HepG2 (cell line): ENCODE measurements around the gene N4BP2L1. TPM values are rescaled to one million over a fixed set of nuclear protein-coding genes. Genes with fewer than 3 reads are reported as not detected.

Experiments used
- ATAC-seq: fragments of 200-7000 bp; cut with Tn5 transposase; 3 replicates; pipeline ENCODE4 v1.9.1; 2020; ENCODE audit warnings: mild to moderate bottlenecking, moderate library complexity
- BruUV-seq: library from RNA; stranded (reverse); fragments of 400-500 nt; replicated peaks from 2 replicates; lab custom pipeline; 2021; lab: Mats Ljungman, UMichigan
- CTCF ChIA-PET: fragments of 300-600 bp; formaldehyde crosslinking; extraction: SDS; loops from one replicate; lab custom pipeline; 2021; ENCODE audit warnings: low total read pairs, inconsistent platforms, low intra/inter-chr PET ratio; lab: Yijun Ruan, JAX
- POLR2A ChIA-PET: fragments of 350-600 bp; sonication (Branson Sonifier 250); formaldehyde crosslinking; loops from one replicate; lab custom pipeline; 2020; ENCODE audit warnings: antibody characterized with exemption, inconsistent platforms; lab: Yijun Ruan, JAX
- DNase-seq: peaks from one replicate; pipeline ENCODE4 v3.0.0-alpha.2; 2015; ENCODE audit warnings: low spot score
- FAIRE-seq: peaks from 3 replicates; lab custom pipeline; 2011; peaks lifted over from hg19 to GRCh38; lab: Jason Lieb, UNC
- H2AFZ ChIP-seq: one replicate; pipeline ENCODE4 v1.6.1; 2011; ENCODE audit warnings: low read length, inconsistent platforms
- H3K27ac ChIP-seq: fragments of 300-600 bp; 3 replicates; pipeline ENCODE4 v1.8.0; 2011; ENCODE audit warnings: mixed run types, mild to moderate bottlenecking, mixed read lengths, low read length, inconsistent platforms; ENCODE audit not compliant: insufficient read depth; ENCODE audit errors: extremely low read length
- H3K27me3 ChIP-seq, 2 experiments: fragments of 200-600 bp in 1 of 2; 2 replicates in 1 of 2; 3 replicates in 1 of 2; pipeline versions ENCODE4 v1.6.0 to v1.8.0; 2011; ENCODE audit warnings: low read length in 2 of 2, mild to moderate bottlenecking in 2 of 2, moderate library complexity in 2 of 2, inconsistent platforms in 1 of 2; ENCODE audit not compliant: insufficient read depth in 2 of 2, control insufficient read depth in 1 of 2
- H3K36me3 ChIP-seq, 2 experiments: fragments of 200-600 bp in 1 of 2; replicated peaks in 1 of 2; 2 replicates in 1 of 2; 3 replicates in 1 of 2; pipeline versions ENCODE4 v1.5.1 to v1.8.0; 2011; ENCODE audit warnings: low read length in 2 of 2, inconsistent platforms in 1 of 2; ENCODE audit not compliant: insufficient read depth in 2 of 2, control insufficient read depth in 1 of 2
- H3K4me1 ChIP-seq: 2 replicates; pipeline ENCODE4 v1.5.1; 2012; ENCODE audit warnings: low read length, inconsistent platforms; ENCODE audit not compliant: insufficient read depth
- H3K4me2 ChIP-seq: 2 replicates; pipeline ENCODE4 v1.6.0; 2011; ENCODE audit warnings: low read depth, low read length, inconsistent platforms
- H3K4me3 ChIP-seq, 3 experiments: fragments of 200-600 bp in 1 of 3; sonication (generic), shearing (Covaris generic) in 1 of 3; replicated peaks in 1 of 3; 2 replicates each; pipeline ENCODE4 v1.5.1; 2011 to 2016; ENCODE audit warnings: low read length in 3 of 3, inconsistent platforms in 2 of 3, low read depth in 2 of 3, mild to moderate bottlenecking in 2 of 3, control low read depth in 1 of 3, mixed read lengths in 1 of 3; ENCODE audit not compliant: insufficient read depth in 1 of 3
- H3K79me2 ChIP-seq: one replicate; pipeline ENCODE4 v1.6.1; 2011; ENCODE audit warnings: low read length, inconsistent platforms; ENCODE audit not compliant: insufficient read depth
- H3K9ac ChIP-seq: 2 replicates; pipeline ENCODE4 v1.6.0; 2011; ENCODE audit warnings: mild to moderate bottlenecking, low read depth, low read length, inconsistent platforms; ENCODE audit not compliant: insufficient read depth
- H3K9me3 ChIP-seq: 2 replicates; pipeline ENCODE4 v1.5.1; 2012; ENCODE audit warnings: mild to moderate bottlenecking, low read length
- H4K20me1 ChIP-seq: 2 replicates; pipeline ENCODE4 v1.6.0; 2011; ENCODE audit warnings: inconsistent platforms, mild to moderate bottlenecking, low read length, moderate library complexity; ENCODE audit not compliant: insufficient read depth
- CBFB ChIP-seq: sonication (generic); formaldehyde crosslinking; IDR thresholded peaks from 2 replicates; pipeline ENCODE4 v1.4.0; 2020; ENCODE audit warnings: missing genetic modification reagents
- CENPT ChIP-seq: sonication (generic); formaldehyde crosslinking; IDR thresholded peaks from 2 replicates; pipeline ENCODE4 v1.8.0; 2022; ENCODE audit warnings: low read depth, mild to moderate bottlenecking, moderate library complexity, missing genetic modification reagents
- RBFOX2 ChIP-seq: fragments of 200-400 bp; formaldehyde crosslinking; IDR thresholded peaks from 2 replicates; pipeline ENCODE4 v1.6.1; 2017; ENCODE audit warnings: low read depth, mild to moderate bottlenecking, low read length
- ZNF207 ChIP-seq: fragments of 450-650 bp; IDR thresholded peaks from 2 replicates; pipeline ENCODE4 v1.6.1; 2016; ENCODE audit warnings: antibody characterized with exemption, borderline replicate concordance
- ZNF737 ChIP-seq: sonication (generic); formaldehyde crosslinking; IDR thresholded peaks from 2 replicates; pipeline ENCODE4 v1.5.0; 2020; ENCODE audit warnings: missing genetic modification reagents, mild to moderate bottlenecking, borderline replicate concordance
- WGBS: methylation state at CpG from one replicate; pipeline ENCODE4 v1.1.6; 2017; ENCODE audit warnings: low lambda C conversion rate; 5-methylcytosine and 5-hydroxymethylcytosine counted together
- in situ Hi-C: cut with HindIII; loops from 2 replicates; pipeline ENCODE4 v1.10.0; 2017; ENCODE audit warnings: low pct_unique_long_range_greater_than_20kb; ENCODE audit not compliant: extremely low pct_ligation_motif_present
- intact Hi-C: fragments of 100-400 bp; cut with micrococcal nuclease; formaldehyde crosslinking; loops from one replicate; pipeline ENCODE4 v1.10.0; 2022; ENCODE audit not compliant: unreplicated experiment
- polyA plus RNA-seq, 8 experiments: library from polyadenylated mRNA; depleted of rRNA in 3 of 8; stranded (reverse) in 7 of 8; unstranded in 1 of 8; fragments of >200 nt; fragmentation: Illumina TruSeq in 4 of 8; extraction: Trizol in 4 of 8; gene quantifications; 2 replicates each; pipeline versions ENCODE4 v1.2.1 to v1.2.3, GENCODE V29; 2011 to 2016; ENCODE audit warnings: low read depth in 4 of 8, missing spikeins in 1 of 8, mixed read lengths in 1 of 8; ENCODE audit not compliant: insufficient read depth in 1 of 8
- total RNA-seq, 5 experiments: library from RNA; depleted of rRNA; stranded (reverse); fragments of >200 nt; fragmentation: Illumina TruSeq; extraction: Trizol; gene quantifications; 2 replicates each; pipeline ENCODE4 v1.2.3, GENCODE V29; 2016; ENCODE audit warnings: low read depth in 1 of 5
- TF ChIP-seq, protein P1 (sequence below): IDR thresholded peaks from 2 replicates; pipeline ENCODE4 v1.6.1; 2012; ENCODE audit warnings: low read depth, low read length, improper control_type of control experiment
- TF ChIP-seq, protein P2 (sequence below): sonication (generic); formaldehyde crosslinking; IDR thresholded peaks from 2 replicates; pipeline ENCODE4 v1.5.1; 2020; ENCODE audit warnings: mild to moderate bottlenecking, missing genetic modification reagents, moderate library complexity
- TF ChIP-seq, protein P3 (sequence below): sonication (generic); formaldehyde crosslinking; IDR thresholded peaks from 2 replicates; pipeline ENCODE4 v1.5.0; 2020; ENCODE audit warnings: missing genetic modification reagents
- TF ChIP-seq, protein P4 (sequence below): sonication (generic); formaldehyde crosslinking; IDR thresholded peaks from 2 replicates; pipeline ENCODE4 v1.5.0; 2020; ENCODE audit warnings: missing genetic modification reagents
- TF ChIP-seq, protein P5 (sequence below): sonication (generic); formaldehyde crosslinking; IDR thresholded peaks from 2 replicates; pipeline ENCODE4 v1.5.0; 2020; ENCODE audit warnings: missing genetic modification reagents, mild to moderate bottlenecking, borderline replicate concordance

Gene N4BP2L1
- total and polyA plus RNA-seq, 2 of the 13 experiments (the other 11 are each of a cell fraction or from before 2014, with no cell fraction given) = 13.2 to 34.5 TPM

DNA sequence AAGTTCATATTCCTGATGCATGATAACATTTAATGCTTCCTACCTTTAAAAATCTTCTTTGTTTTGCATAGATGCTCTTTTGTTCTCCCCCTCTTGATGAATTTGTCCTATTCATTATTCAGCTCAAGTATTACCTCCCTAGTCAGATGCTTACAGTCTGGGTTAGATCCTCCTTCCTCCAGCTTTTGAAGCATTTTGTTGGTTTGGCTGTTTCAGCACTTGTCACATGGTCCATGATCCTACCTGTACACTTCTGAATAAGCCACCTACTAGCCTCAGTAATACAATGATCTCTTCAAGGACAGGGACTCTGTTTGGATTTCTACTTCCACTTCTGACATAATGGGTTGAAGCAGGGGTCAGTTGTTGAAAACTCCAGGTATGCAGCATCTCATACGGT is 37.4 kb downstream of the N4BP2L1 start:
- H3K4me3 ChIP-seq = no peak overlapping the region
- no peak for FAIRE-seq
- H3K4me1 ChIP-seq = no peaks in the 10 kb centered on the region
- no peak for TF ChIP-seq CBFB (CRISPR knock-in tag)
- no peak for TF ChIP-seq ZNF737
- TF ChIP-seq, protein P1, sequence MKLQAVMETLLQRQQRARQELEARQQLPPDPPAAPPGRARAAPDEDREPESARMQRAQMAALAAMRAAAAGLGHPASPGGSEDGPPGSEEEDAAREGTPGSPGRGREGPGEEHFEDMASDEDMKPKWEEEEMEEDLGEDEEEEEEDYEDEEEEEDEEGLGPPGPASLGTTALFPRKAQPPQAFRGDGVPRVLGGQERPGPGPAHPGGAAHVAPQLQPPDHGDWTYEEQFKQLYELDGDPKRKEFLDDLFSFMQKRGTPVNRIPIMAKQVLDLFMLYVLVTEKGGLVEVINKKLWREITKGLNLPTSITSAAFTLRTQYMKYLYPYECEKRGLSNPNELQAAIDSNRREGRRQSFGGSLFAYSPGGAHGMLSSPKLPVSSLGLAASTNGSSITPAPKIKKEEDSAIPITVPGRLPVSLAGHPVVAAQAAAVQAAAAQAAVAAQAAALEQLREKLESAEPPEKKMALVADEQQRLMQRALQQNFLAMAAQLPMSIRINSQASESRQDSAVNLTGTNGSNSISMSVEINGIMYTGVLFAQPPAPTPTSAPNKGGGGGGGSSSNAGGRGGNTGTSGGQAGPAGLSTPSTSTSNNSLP = no peak
- no peak for TF ChIP-seq CENPT (CRISPR knock-in tag)
- TF ChIP-seq, all 625 proteins: peak for 0
- H3K27ac ChIP-seq = no peak overlapping the region
- H3K9me3 ChIP-seq = no peaks in the 10 kb centered on the region
- intact Hi-C loops = no loop called here
- H3K36me3 ChIP-seq = peaks cover 0 to 22% of the 10 kb centered on the region in 2 experiments; a peak in 2 of 5 replicates
- no TSS peak for BruUV-seq
- ChIA-PET CTCF (no interaction called here), POLR2A (no interaction called here)
- in situ Hi-C loops = no loop called here
- no peaks in the 10 kb centered on the region for H4K20me1 ChIP-seq
- ATAC-seq (no peak), DNase-seq (no peak)
- H3K9ac ChIP-seq = no peak overlapping the region
- H3K27me3 ChIP-seq = no peaks in the 10 kb centered on the region
- no peaks in the 10 kb centered on the region for H3K79me2 ChIP-seq
- H3K4me2 ChIP-seq = no peak overlapping the region
- H2AFZ ChIP-seq = no peak overlapping the region
- WGBS = 80% methylated on average over 1 of the region's 1 CpG

DNA sequence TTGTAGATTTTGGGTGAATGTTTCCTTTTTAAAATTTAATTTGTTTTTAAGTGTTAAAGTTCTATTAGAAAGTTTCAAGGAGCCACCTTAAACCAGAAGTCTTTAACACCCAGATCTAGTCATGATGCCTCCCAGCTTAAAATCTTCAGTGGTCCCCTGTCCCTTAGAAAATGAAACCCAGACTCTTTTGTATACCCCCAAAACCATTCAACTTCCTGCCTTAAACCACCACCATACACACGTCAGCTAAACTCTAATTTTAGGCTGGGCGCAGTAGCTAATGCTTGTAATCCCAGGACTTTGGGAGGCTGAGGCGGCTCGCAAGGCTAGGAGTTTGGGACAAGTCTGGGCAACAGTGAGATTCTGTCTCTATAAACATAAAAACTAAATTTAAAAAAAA is 37.9 kb downstream of the N4BP2L1 start:
- no peaks in the 10 kb centered on the region for H3K9me3 ChIP-seq
- H3K27me3 ChIP-seq = no peaks in the 10 kb centered on the region
- no peaks in the 10 kb centered on the region for H4K20me1 ChIP-seq
- FAIRE-seq (no peak), DNase-seq (no peak), ATAC-seq (no peak)
- intact Hi-C loops (no loop called here), in situ Hi-C loops (no loop called here)
- H3K4me1 ChIP-seq = no peaks in the 10 kb centered on the region
- BruUV-seq = no TSS peak
- H3K4me3 ChIP-seq = no peak overlapping the region
- H2AFZ ChIP-seq = no peak overlapping the region
- WGBS = 86% methylated on average over 4 of the region's 4 CpGs
- ChIA-PET CTCF (no interaction called here), POLR2A (no interaction called here)
- H3K36me3 ChIP-seq = peaks cover 0 to 26% of the 10 kb centered on the region in 2 experiments; a peak in 3 of 5 replicates
- H3K27ac ChIP-seq = no peak overlapping the region
- H3K79me2 ChIP-seq = no peaks in the 10 kb centered on the region
- no peak overlapping the region for H3K4me2 ChIP-seq
- H3K9ac ChIP-seq = no peak overlapping the region
- TF ChIP-seq RBFOX2 (no peak), ZNF207 (no peak)
- TF ChIP-seq, protein P2, sequence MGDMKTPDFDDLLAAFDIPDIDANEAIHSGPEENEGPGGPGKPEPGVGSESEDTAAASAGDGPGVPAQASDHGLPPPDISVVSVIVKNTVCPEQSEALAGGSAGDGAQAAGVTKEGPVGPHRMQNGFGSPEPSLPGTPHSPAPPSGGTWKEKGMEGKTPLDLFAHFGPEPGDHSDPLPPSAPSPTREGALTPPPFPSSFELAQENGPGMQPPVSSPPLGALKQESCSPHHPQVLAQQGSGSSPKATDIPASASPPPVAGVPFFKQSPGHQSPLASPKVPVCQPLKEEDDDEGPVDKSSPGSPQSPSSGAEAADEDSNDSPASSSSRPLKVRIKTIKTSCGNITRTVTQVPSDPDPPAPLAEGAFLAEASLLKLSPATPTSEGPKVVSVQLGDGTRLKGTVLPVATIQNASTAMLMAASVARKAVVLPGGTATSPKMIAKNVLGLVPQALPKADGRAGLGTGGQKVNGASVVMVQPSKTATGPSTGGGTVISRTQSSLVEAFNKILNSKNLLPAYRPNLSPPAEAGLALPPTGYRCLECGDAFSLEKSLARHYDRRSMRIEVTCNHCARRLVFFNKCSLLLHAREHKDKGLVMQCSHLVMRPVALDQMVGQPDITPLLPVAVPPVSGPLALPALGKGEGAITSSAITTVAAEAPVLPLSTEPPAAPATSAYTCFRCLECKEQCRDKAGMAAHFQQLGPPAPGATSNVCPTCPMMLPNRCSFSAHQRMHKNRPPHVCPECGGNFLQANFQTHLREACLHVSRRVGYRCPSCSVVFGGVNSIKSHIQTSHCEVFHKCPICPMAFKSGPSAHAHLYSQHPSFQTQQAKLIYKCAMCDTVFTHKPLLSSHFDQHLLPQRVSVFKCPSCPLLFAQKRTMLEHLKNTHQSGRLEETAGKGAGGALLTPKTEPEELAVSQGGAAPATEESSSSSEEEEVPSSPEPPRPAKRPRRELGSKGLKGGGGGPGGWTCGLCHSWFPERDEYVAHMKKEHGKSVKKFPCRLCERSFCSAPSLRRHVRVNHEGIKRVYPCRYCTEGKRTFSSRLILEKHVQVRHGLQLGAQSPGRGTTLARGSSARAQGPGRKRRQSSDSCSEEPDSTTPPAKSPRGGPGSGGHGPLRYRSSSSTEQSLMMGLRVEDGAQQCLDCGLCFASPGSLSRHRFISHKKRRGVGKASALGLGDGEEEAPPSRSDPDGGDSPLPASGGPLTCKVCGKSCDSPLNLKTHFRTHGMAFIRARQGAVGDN (CRISPR knock-in tag) = no peak
- TF ChIP-seq, protein P3, sequence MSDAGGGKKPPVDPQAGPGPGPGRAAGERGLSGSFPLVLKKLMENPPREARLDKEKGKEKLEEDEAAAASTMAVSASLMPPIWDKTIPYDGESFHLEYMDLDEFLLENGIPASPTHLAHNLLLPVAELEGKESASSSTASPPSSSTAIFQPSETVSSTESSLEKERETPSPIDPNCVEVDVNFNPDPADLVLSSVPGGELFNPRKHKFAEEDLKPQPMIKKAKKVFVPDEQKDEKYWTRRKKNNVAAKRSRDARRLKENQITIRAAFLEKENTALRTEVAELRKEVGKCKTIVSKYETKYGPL = no peak
- TF ChIP-seq, protein P4, sequence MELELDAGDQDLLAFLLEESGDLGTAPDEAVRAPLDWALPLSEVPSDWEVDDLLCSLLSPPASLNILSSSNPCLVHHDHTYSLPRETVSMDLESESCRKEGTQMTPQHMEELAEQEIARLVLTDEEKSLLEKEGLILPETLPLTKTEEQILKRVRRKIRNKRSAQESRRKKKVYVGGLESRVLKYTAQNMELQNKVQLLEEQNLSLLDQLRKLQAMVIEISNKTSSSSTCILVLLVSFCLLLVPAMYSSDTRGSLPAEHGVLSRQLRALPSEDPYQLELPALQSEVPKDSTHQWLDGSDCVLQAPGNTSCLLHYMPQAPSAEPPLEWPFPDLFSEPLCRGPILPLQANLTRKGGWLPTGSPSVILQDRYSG (CRISPR knock-in tag) = no peak
- TF ChIP-seq, protein P5, sequence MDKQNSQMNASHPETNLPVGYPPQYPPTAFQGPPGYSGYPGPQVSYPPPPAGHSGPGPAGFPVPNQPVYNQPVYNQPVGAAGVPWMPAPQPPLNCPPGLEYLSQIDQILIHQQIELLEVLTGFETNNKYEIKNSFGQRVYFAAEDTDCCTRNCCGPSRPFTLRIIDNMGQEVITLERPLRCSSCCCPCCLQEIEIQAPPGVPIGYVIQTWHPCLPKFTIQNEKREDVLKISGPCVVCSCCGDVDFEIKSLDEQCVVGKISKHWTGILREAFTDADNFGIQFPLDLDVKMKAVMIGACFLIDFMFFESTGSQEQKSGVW (CRISPR knock-in tag) = no peak
